Fibroblast of lung (primary cell): ENCODE data around the gene CCNT2. TPM values are rescaled to one million over a fixed set of nuclear protein-coding genes. Genes with fewer than 3 reads are reported as not detected.

Experiments used
- DNase-seq, 2 donors: peaks; one replicate each; pipeline versions ENCODE4 v3.0.0 to v3.0.0-alpha.2; 2010; ENCODE audit warnings: low read depth in 2 of 2
- H2AFZ ChIP-seq: 2 replicates; pipeline ENCODE4 v1.5.1; 2012; ENCODE audit warnings: low read length, control low read depth, inconsistent platforms
- H3K27ac ChIP-seq: 2 replicates; pipeline ENCODE4 v1.5.1; 2011; ENCODE audit warnings: low read length, control low read depth; ENCODE audit not compliant: insufficient read depth
- H3K27me3 ChIP-seq: 2 replicates; pipeline ENCODE4 v1.5.1; 2011; ENCODE audit warnings: mild to moderate bottlenecking, low read length; ENCODE audit not compliant: control insufficient read depth, insufficient read depth
- H3K36me3 ChIP-seq: 2 replicates; pipeline ENCODE4 v1.5.1; 2011; ENCODE audit warnings: low read length; ENCODE audit not compliant: control insufficient read depth, insufficient read depth
- H3K4me1 ChIP-seq: 2 replicates; pipeline ENCODE4 v1.5.1; 2011; ENCODE audit warnings: low read length; ENCODE audit not compliant: control insufficient read depth, insufficient read depth; ENCODE audit errors: extremely low read depth
- H3K4me2 ChIP-seq: 2 replicates; pipeline ENCODE4 v1.5.1; 2011; ENCODE audit warnings: low read length, control low read depth; ENCODE audit not compliant: insufficient read depth; ENCODE audit errors: extremely low read depth
- H3K4me3 ChIP-seq, 4 experiments: fragments of 200-600 bp in 1 of 4; sonication (generic) in 1 of 4; replicated peaks in 1 of 4; 2 replicates each; pipeline ENCODE4 v1.5.1; 2011 to 2016; ENCODE audit warnings: low read length in 4 of 4, low read depth in 3 of 4, mild to moderate bottlenecking in 3 of 4, control low read depth in 2 of 4, inconsistent platforms in 1 of 4, mixed read lengths in 1 of 4; ENCODE audit not compliant: insufficient read depth in 1 of 4; ENCODE audit errors: control extremely low read depth in 1 of 4
- H3K79me2 ChIP-seq: 2 replicates; pipeline ENCODE4 v1.5.1; 2012; ENCODE audit warnings: mild to moderate bottlenecking, low read length, inconsistent platforms; ENCODE audit not compliant: control insufficient read depth, insufficient read depth
- H3K9ac ChIP-seq: 2 replicates; pipeline ENCODE4 v1.5.1; 2011; ENCODE audit warnings: mild to moderate bottlenecking, low read length, control low read depth; ENCODE audit not compliant: insufficient read depth
- H3K9me3 ChIP-seq: 2 replicates; pipeline ENCODE4 v1.5.1; 2012; ENCODE audit warnings: low read depth, low read length; ENCODE audit not compliant: control insufficient read depth, insufficient read depth
- H4K20me1 ChIP-seq: 2 replicates; pipeline ENCODE4 v1.5.1; 2011; ENCODE audit warnings: low read length; ENCODE audit not compliant: control insufficient read depth, insufficient read depth; ENCODE audit errors: extremely low read depth
- CTCF ChIP-seq, 2 donors: IDR thresholded peaks in 1 of 2; conservative IDR thresholded peaks in 1 of 2; 1 replicate in 1 of 2; 2 replicates in 1 of 2; pipeline ENCODE4 v1.5.1; 2011 to 2012; ENCODE audit warnings: low read length in 2 of 2, control low read depth in 1 of 2, inconsistent platforms in 1 of 2, low read depth in 1 of 2, mild to moderate bottlenecking in 1 of 2
- EZH2 ChIP-seq: IDR thresholded peaks from 2 replicates; pipeline ENCODE4 v1.5.1; 2012; ENCODE audit warnings: low read length, control low read depth, mild to moderate bottlenecking; ENCODE audit errors: missing control alignments
- polyA minus RNA-seq: library from RNA; depleted of rRNA, polyadenylated mRNA; stranded (reverse); fragments of >200 nt; gene quantifications from 2 replicates; pipeline ENCODE4 v1.2.3, GENCODE V29; 2011; ENCODE audit warnings: low replicate concordance
- polyA plus RNA-seq, 2 donors: library from polyadenylated mRNA; depleted of rRNA in 1 of 2; stranded (reverse) in 1 of 2; unstranded in 1 of 2; fragments of >200 nt; gene quantifications; 2 replicates each; pipeline ENCODE4 v1.2.1, GENCODE V29; 2011 to 2012; ENCODE audit warnings: missing spikeins in 1 of 2
- total RNA-seq: library from RNA; depleted of rRNA; stranded (reverse); fragments of >200 nt; gene quantifications from 2 replicates; pipeline ENCODE4 v1.2.1, GENCODE V29; 2014

Gene CCNT2
- total RNA-seq (21.1 and 30.1 TPM in 2 replicates), polyA plus RNA-seq (10.5 and 10.8 TPM in 2 replicates), polyA minus RNA-seq (7.7 and 12.0 TPM in 2 replicates)
- 7.7 and 7.8 TPM in 2 replicates for polyA plus RNA-seq (2012)

- H3K4me2 ChIP-seq = peak within 1 kb of the TSS; percentile 95
- no peaks in the 10 kb centered on the region for H3K9me3 ChIP-seq
- H3K27ac ChIP-seq = peak within 1 kb of the TSS; percentile 100
- H2AFZ ChIP-seq = peak within 1 kb of the TSS; percentile 93
- H3K9ac ChIP-seq = peak within 1 kb of the TSS; percentile 100
- TF ChIP-seq EZH2 (no peak), CTCF (conservative IDR thresholded peaks at IDR 0.05 in 1 of 2, IDR thresholded peaks at IDR 0.05 in 1 of 2; ENCODE audit: low read depth in 1 of 2, low read length in 2 of 2) (no peak)
- H3K36me3 ChIP-seq = no peaks in the 10 kb centered on the region
- peaks cover 10% of the 10 kb centered on the region for H4K20me1 ChIP-seq
- peaks cover 48% of the 10 kb centered on the region for H3K79me2 ChIP-seq
- peak within 1 kb of the TSS; percentile 98 to 100 (median 99) for H3K4me3 ChIP-seq
- H3K27me3 ChIP-seq = no peaks in the 10 kb centered on the region
- DNase-seq = peak; percentile 98 to 99
- peaks cover 4% of the 10 kb centered on the region for H3K4me1 ChIP-seq
Observed at GRCh38 chr2:134918526-134919340, at the start of gene CCNT2. CCNT2 (plus strand) TSS chr2:134918822; CDS start chr2:134918855, 33 bp downstream.

GRCh38 chr2:134869946-134870736 is 48.5 kb upstream of the CCNT2 start:
- Histone ChIP-seq H3K4me1 (peaks cover 10% of the 10 kb centered on the region), H3K9ac (no peak overlapping the region), H3K4me2 (no peak overlapping the region), H3K79me2 (no peaks in the 10 kb centered on the region), H3K9me3 (no peaks in the 10 kb centered on the region), H3K36me3 (no peaks in the 10 kb centered on the region), H4K20me1 (no peaks in the 10 kb centered on the region), H3K4me3 (no peak overlapping the region), H3K27me3 (no peaks in the 10 kb centered on the region), H3K27ac (no peak overlapping the region), H2AFZ (no peak overlapping the region)
- TF ChIP-seq CTCF (conservative IDR thresholded peaks at IDR 0.05 in 1 of 2, IDR thresholded peaks at IDR 0.05 in 1 of 2; ENCODE audit: low read depth in 1 of 2, low read length in 2 of 2) (no peak), EZH2 (no peak)
- peak; percentile 49 to 79 for DNase-seq

- Histone ChIP-seq H3K36me3 (no peaks in the 10 kb centered on the region), H3K27ac (no peak overlapping the region), H3K79me2 (no peaks in the 10 kb centered on the region), H3K9ac (no peak overlapping the region), H2AFZ (no peak overlapping the region), H3K27me3 (no peaks in the 10 kb centered on the region), H3K9me3 (no peaks in the 10 kb centered on the region), H3K4me3 (no peak overlapping the region), H3K4me2 (no peak overlapping the region), H4K20me1 (no peaks in the 10 kb centered on the region), H3K4me1 (no peaks in the 10 kb centered on the region)
- no peak for DNase-seq
- TF ChIP-seq EZH2 = no peak
- no peak for TF ChIP-seq CTCF (conservative IDR thresholded peaks at IDR 0.05 in 1 of 2, IDR thresholded peaks at IDR 0.05 in 1 of 2; ENCODE audit: low read depth in 1 of 2, low read length in 2 of 2)
Observed at GRCh38 chr2:134873152-134873551, 45.5 kb upstream of the CCNT2 start.
